Subcutaneous abdominal adipose tissue (tissue), 5 donors: Measurements from ENCODE around the gene ACTL8.

Experiments used
- H3K27ac ChIP-seq: one replicate; pipeline ENCODE4 v1.7.0; 2013; ENCODE audit warnings: low read depth, mild to moderate bottlenecking, inconsistent platforms, low read length, moderate library complexity
- H3K27me3 ChIP-seq, 5 donors: one replicate each; pipeline ENCODE4 v1.7.0; 2013; ENCODE audit warnings: low read length in 5 of 5, inconsistent platforms in 1 of 5; ENCODE audit not compliant: control insufficient read depth in 5 of 5, insufficient read depth in 4 of 5
- H3K36me3 ChIP-seq, 5 donors: one replicate each; pipeline ENCODE4 v1.7.0; 2013; ENCODE audit warnings: low read length in 5 of 5; ENCODE audit not compliant: control insufficient read depth in 5 of 5, insufficient read depth in 5 of 5
- H3K4me1 ChIP-seq, 5 donors: one replicate each; pipeline ENCODE4 v1.7.0; 2013; ENCODE audit warnings: low read length in 5 of 5, mild to moderate bottlenecking in 3 of 5, moderate library complexity in 1 of 5; ENCODE audit not compliant: control insufficient read depth in 5 of 5, insufficient read depth in 5 of 5
- H3K4me3 ChIP-seq, 5 donors: one replicate each; pipeline ENCODE4 v1.7.0; 2013; ENCODE audit warnings: low read length in 5 of 5, low read depth in 1 of 5
- H3K9ac ChIP-seq, 5 donors: one replicate each; pipeline ENCODE4 v1.7.0; 2013; ENCODE audit warnings: low read length in 5 of 5, mild to moderate bottlenecking in 4 of 5, moderate library complexity in 3 of 5
- H3K9me3 ChIP-seq, 5 donors: one replicate each; pipeline ENCODE4 v1.7.0; 2013; ENCODE audit warnings: low read length in 5 of 5; ENCODE audit not compliant: control insufficient read depth in 5 of 5
- donor health status: healthy.
- donor health status: healthy.
- donor health status: healthy.
- donor health status: healthy.
- donor health status: healthy.

ACTL8 gene

DNA sequence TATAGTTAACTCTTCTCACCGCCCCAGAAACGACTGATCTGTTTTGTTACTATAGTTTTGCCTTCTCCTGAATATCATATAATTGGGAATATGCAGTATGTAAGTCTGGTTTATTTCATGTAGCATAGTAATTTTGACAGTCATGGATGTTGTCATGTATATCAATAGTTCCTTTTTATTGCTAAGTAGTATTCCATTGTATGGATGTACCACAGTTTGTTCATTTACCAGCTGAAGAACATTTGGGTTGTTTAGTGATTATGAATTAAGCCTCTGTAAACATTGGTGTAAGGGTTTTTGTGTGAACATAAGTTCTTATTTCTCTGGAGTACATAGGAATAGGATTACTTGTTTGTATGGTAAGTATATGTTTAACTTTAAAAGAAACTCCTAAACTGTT, 55.5 kb downstream of the ACTL8 start:
- Histone ChIP-seq H3K4me1 (no peaks in the 10 kb centered on the region), H3K9me3 (peaks cover 0 to 7% (median 0%) of the 10 kb centered on the region in 5 donors), H3K36me3 (no peaks in the 10 kb centered on the region), H3K9ac (no peak overlapping the region), H3K27me3 (peaks cover 0 to 12% (median 3%) of the 10 kb centered on the region in 5 donors), H3K27ac (no peak overlapping the region), H3K4me3 (no peak overlapping the region)

DNA sequence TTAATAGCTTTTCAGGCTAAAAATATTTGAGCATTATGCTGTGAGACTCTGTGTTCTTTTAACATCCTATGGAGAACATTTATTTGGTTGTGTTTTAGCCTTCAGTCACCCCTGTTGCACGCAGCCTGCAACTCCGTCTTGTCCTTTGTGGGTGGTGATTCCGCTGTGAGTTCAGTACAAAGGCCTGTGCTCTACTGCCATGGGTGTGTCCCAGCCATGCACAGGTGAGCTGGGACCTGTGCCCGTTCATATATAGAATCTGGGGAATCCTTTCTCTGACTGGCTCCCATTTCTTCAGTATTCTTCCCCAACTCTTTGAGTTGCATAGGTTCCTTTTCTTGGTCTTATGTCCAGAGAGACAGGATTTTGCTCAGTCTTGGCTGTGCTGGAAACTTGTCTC, 61.4 kb downstream of the ACTL8 start:
- Histone ChIP-seq H3K27ac (no peak overlapping the region), H3K9ac (no peak overlapping the region), H3K9me3 (peaks cover 0 to 7% (median 2%) of the 10 kb centered on the region in 5 donors)

DNA sequence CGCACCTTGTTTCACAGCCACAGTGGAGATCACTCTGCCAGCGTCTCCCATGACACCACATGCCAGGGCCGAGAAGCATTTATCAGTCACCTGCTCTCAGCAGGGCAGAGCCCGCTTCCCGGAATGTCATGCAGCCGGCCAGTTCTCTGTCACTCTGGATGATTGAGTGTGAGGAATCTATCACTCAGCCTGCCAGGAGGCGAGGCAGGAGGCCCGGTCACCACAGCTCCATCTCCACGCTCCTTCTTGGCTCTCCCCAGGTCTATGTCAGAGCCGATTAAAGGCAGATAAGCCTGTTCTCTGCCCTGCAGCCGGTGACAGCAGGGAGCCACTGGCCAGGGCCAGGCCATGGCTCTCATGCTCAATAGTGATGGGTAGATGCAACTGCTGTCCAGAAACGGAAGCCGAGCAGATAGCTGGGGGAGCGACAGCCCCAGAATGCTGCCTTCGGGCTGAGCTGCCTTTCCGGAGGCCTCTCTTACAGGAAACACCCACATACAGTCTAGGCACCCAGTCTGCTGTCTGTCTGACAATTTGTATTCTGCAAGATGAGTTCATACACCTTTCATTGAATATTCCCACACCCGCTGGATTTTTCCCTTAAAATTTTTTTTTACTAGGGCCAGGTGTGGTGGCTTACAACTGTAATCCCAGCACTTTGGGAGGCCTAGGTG, 64.1 kb downstream of the ACTL8 start:
- Histone ChIP-seq H3K9me3 (peaks cover 0 to 7% (median 2%) of the 10 kb centered on the region in 5 donors), H3K27me3 (peaks cover 3 to 19% (median 9%) of the 10 kb centered on the region in 5 donors), H3K9ac (no peak overlapping the region), H3K4me3 (no peak overlapping the region), H3K27ac (no peak overlapping the region), H3K4me1 (no peaks in the 10 kb centered on the region), H3K36me3 (no peaks in the 10 kb centered on the region)

More for the DNA sequence above, 61.4 kb downstream of the ACTL8 start:
- H3K4me3 ChIP-seq = no peak overlapping the region
- H3K36me3 ChIP-seq = no peaks in the 10 kb centered on the region
- H3K27me3 ChIP-seq = peaks cover 0 to 10% (median 5%) of the 10 kb centered on the region in 5 donors
- no peaks in the 10 kb centered on the region for H3K4me1 ChIP-seq

DNA sequence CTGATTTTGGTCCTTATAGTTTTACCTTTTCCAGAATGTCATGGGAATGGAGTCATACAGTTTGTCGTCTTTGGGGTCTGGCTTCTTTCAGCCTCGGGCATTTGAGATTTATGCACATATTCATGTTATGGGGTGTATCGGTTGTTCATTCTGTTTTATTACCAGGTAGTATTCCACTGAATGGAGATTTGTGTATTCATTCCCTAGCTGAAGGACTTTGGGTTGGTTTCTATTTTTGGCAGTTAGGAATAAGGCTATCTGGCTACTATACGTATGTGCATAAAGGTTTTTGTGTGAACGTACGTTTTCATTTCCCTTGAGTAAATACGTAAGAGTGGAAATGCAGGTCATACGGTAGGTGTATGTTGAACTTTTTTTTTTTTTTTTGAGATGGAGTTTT, 65.1 kb downstream of the ACTL8 start:
- Histone ChIP-seq H3K27ac (no peak overlapping the region), H3K4me1 (no peaks in the 10 kb centered on the region), H3K9me3 (peaks cover 0 to 4% (median 0%) of the 10 kb centered on the region in 5 donors), H3K9ac (no peak overlapping the region), H3K36me3 (no peaks in the 10 kb centered on the region), H3K27me3 (peaks cover 3 to 19% (median 5%) of the 10 kb centered on the region in 5 donors), H3K4me3 (no peak overlapping the region)

DNA sequence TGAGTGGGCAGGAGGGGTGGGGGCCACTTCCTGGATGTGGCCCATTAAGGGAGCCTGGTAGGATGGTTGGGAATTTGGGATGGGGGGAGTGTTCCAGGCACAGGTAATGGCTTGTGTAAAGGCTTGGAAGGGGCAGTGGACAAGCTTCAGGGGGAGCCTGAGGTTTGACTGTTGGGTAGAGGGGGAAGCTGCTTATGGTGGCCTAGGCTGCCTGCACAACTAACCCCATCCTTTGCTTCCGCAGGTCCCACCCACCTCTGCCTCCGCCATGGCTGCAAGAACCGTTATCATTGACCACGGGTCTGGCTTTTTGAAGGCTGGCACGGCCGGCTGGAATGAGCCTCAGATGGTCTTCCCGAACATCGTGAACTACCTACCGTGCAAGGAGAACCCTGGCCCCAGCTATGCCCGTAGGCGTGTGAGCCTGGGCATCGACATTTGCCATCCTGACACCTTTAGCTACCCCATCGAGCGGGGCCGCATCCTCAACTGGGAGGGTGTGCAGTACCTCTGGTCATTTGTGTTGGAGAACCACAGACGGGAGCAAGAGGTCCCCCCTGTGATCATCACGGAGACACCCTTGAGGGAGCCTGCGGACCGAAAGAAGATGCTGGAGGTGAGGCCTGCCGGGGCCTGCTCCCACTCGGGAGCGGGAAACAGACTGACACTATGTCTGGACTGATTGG, 67.8 kb downstream of the ACTL8 start:
- Histone ChIP-seq H3K27ac (no peak overlapping the region), H3K27me3 (peaks cover 10 to 25% (median 23%) of the 10 kb centered on the region in 5 donors), H3K4me1 (no peaks in the 10 kb centered on the region), H3K4me3 (no peak overlapping the region), H3K36me3 (no peaks in the 10 kb centered on the region), H3K9me3 (peaks cover 0 to 3% (median 0%) of the 10 kb centered on the region in 5 donors), H3K9ac (no peak overlapping the region)

DNA sequence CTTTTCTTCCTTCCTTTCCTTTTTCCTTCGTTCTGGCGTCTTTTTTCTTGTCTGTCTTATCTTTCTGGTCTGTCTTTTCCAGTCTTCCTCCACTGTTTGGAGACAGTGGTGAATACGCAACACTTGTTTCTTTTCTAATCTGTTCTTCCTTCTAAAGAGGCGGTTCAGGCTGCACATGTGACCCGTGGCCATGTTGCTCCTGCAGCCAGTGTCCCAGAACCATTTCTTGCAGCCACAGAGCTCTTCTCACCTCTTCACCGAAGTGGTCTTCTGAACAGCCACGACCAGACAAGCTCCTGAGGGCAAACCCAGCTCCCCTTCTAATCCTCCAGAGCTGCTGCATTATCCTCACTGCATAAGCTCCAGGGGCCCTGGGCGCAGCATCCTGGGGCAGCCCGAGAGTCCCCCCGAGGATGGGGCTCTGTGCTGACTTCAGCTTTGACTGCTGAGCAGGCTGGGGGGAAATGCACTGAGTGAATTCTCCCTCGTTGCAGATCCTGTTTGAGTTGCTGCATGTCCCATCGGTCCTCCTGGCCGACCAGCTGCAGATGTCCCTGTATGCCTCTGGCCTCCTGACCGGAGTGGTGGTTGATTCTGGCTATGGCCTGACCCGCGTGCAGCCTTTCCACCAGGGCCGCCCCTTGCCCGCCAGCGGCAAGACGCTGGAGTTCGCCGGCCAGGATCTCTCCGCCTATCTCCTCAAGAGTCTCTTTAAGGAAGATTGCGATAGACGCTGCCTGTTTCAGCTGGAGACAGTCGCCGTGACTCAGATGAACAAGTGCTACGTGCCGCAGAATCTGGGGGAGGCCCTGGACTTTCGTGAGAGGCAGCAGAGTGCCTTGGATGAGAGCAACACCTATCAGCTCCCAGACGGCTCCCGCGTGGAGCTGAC, 70.4 kb downstream of the ACTL8 start:
- Histone ChIP-seq H3K36me3 (no peaks in the 10 kb centered on the region), H3K9me3 (peaks cover 0 to 3% (median 0%) of the 10 kb centered on the region in 5 donors), H3K4me1 (no peaks in the 10 kb centered on the region), H3K27ac (no peak overlapping the region), H3K9ac (no peak overlapping the region), H3K27me3 (peaks cover 5 to 29% (median 25%) of the 10 kb centered on the region in 5 donors), H3K4me3 (no peak overlapping the region)

DNA sequence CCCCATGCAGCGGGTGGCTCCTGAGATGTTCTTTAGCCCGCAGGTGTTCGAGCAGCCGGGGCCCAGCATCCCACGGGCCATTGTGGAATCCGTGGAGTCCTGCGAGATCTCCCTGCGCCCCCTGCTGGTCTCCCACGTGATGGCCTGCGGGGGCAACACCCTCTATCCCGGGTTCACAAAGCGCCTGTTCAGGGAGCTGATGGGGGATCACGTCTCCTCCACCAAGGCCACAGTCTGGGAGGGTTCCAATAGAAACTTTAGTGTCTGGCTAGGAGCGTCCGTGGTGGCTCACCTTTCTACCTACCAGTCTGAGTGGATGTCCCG, 71.0 kb downstream of the ACTL8 start:
- peaks cover 0 to 3% (median 0%) of the 10 kb centered on the region in 5 donors for H3K9me3 ChIP-seq
- no peaks in the 10 kb centered on the region for H3K4me1 ChIP-seq
- H3K9ac ChIP-seq = no peak overlapping the region
- no peaks in the 10 kb centered on the region for H3K36me3 ChIP-seq
- no peak overlapping the region for H3K4me3 ChIP-seq
- no peak overlapping the region for H3K27ac ChIP-seq
- peaks cover 5 to 31% (median 27%) of the 10 kb centered on the region in 5 donors for H3K27me3 ChIP-seq

DNA sequence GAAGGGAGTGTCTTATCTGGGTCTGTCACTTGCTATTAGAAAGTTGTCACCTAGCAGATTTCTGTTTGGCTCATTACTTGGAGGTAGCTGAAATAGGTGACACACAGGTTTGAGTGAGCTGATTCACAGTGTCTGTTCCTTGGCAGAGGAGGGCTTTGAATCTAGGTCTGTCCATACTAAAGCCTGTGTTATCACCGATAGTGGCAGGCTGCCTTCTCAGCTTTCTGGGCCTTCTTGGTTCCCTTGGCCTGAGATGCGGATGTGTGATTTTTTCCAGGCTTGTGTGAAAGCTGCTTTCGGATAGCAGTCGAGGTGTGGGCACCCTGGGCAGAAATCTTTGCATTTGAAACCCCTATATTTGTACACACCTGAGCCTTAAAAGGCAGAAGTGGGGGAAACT, 73.9 kb downstream of the ACTL8 start:
- Histone ChIP-seq H3K27me3 (peaks cover 5 to 32% (median 25%) of the 10 kb centered on the region in 5 donors), H3K36me3 (no peaks in the 10 kb centered on the region), H3K9me3 (peaks cover 0 to 3% (median 0%) of the 10 kb centered on the region in 5 donors), H3K4me1 (no peaks in the 10 kb centered on the region), H3K9ac (no peak overlapping the region), H3K4me3 (no peak overlapping the region), H3K27ac (no peak overlapping the region)

DNA sequence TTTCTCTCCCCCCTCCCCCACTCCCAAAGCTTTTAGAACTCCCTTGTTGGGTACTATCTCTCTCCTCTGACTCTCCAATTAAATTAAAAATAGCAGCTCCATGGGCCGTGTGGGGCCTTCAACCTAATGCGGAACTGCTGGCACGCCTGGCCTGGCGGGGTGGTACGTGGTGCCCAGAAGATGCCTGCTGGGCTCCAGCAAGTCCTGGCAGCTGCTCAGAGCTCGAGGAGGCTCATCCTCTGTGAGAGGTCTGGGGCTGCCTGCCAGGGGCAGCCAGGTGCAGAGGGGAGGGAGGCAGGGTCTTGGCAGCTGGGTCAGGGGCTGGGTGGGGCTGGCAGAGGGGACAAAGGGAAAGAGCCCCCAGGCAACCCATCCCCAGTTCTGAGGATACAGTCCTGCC, 74.4 kb downstream of the ACTL8 start:
- Histone ChIP-seq H3K27ac (no peak overlapping the region), H3K36me3 (no peaks in the 10 kb centered on the region), H3K4me3 (no peak overlapping the region), H3K9ac (no peak overlapping the region), H3K9me3 (peaks cover 0 to 3% (median 0%) of the 10 kb centered on the region in 5 donors), H3K4me1 (no peaks in the 10 kb centered on the region), H3K27me3 (peaks cover 5 to 32% (median 25%) of the 10 kb centered on the region in 5 donors)
